DOHH2 (cell line): Measurements from ENCODE around the gene SUCLG1.

Experiments
- H3F3A ChIP-seq: fragments of 200-600 bp; sonication (generic), shearing (Covaris generic); 2 replicates; pipeline ENCODE4 v1.6.0; 2016; ENCODE audit warnings: antibody characterized with exemption, mild to moderate bottlenecking; ENCODE audit not compliant: control insufficient read depth, insufficient read depth
- H3K27ac ChIP-seq: fragments of 200-600 bp; sonication (generic); 2 replicates; pipeline ENCODE4 v1.5.1; 2014; ENCODE audit warnings: low read depth, mild to moderate bottlenecking, low read length, moderate library complexity
- H3K27me3 ChIP-seq: fragments of 200-600 bp; sonication (generic); 2 replicates; pipeline ENCODE4 v1.6.1; 2014; ENCODE audit warnings: mild to moderate bottlenecking, low read length, mixed read lengths; ENCODE audit not compliant: control insufficient read depth
- H3K36me3 ChIP-seq: fragments of 200-600 bp; sonication (generic); 2 replicates; pipeline ENCODE4 v1.6.1; 2014; ENCODE audit warnings: mild to moderate bottlenecking, low read length, moderate library complexity, mixed read lengths; ENCODE audit not compliant: control insufficient read depth
- H3K4me1 ChIP-seq: fragments of 200-600 bp; sonication (generic); 2 replicates; pipeline ENCODE4 v1.6.1; 2014; ENCODE audit warnings: mild to moderate bottlenecking, low read length, mixed read lengths; ENCODE audit not compliant: control insufficient read depth
- H3K4me2 ChIP-seq: fragments of 200-600 bp; sonication (generic); 2 replicates; pipeline ENCODE4 v1.6.0; 2014; ENCODE audit warnings: mild to moderate bottlenecking, low read length, moderate library complexity
- H3K4me3 ChIP-seq: fragments of 200-600 bp; sonication (generic); 2 replicates; pipeline ENCODE4 v1.5.1; 2014; ENCODE audit warnings: mild to moderate bottlenecking, low read length, mixed read lengths
- H3K79me2 ChIP-seq: fragments of 200-600 bp; sonication (generic); 2 replicates; pipeline ENCODE4 v1.6.1; 2014; ENCODE audit warnings: mild to moderate bottlenecking, low read length, mixed read lengths; ENCODE audit not compliant: control insufficient read depth
- H3K9me2 ChIP-seq: fragments of 200-600 bp; sonication (generic); replicated peaks from 2 replicates; pipeline ENCODE4 v1.6.1; 2014; ENCODE audit warnings: mild to moderate bottlenecking, low read length, mixed read lengths; ENCODE audit not compliant: control insufficient read depth
- H3K9me3 ChIP-seq: fragments of 200-600 bp; sonication (generic); 2 replicates; pipeline ENCODE4 v1.6.1; 2014; ENCODE audit warnings: antibody characterized with exemption, low read length, mixed read lengths; ENCODE audit not compliant: control insufficient read depth, insufficient read depth
- H4K20me1 ChIP-seq: fragments of 200-600 bp; sonication (generic); 2 replicates; pipeline ENCODE4 v1.6.0; 2014; ENCODE audit warnings: low read depth, mild to moderate bottlenecking, antibody characterized with exemption, low read length, moderate library complexity; ENCODE audit not compliant: control insufficient read depth, insufficient read depth
- CTCF ChIP-seq: fragments of 200-600 bp; sonication (generic); IDR thresholded peaks from one replicate; pipeline ENCODE4 v1.5.1; 2014; ENCODE audit warnings: antibody characterized with exemption, mild to moderate bottlenecking, low read depth, low read length; ENCODE audit not compliant: poor library complexity, severe bottlenecking
- EZH2phosphoT487 ChIP-seq: fragments of 200-600 bp; sonication (generic); IDR thresholded peaks from 2 replicates; pipeline ENCODE4 v1.6.1; 2017; ENCODE audit warnings: borderline replicate concordance, mild to moderate bottlenecking, antibody characterized with exemption, low read length, moderate library complexity, mixed read lengths

SUCLG1 gene

GRCh38 chr2:84394628-84395027 lies 64.5 kb downstream of the SUCLG1 start:
- 0 out of 2 replicates have a peak, but pooled peaks cover 3% of the 10 kb centered on the region for H3K27me3 ChIP-seq
- no peaks in the 10 kb centered on the region for H3K9me3 ChIP-seq
- no peak overlapping the region for H3K4me2 ChIP-seq
- no peak overlapping the region for H3K27ac ChIP-seq
- H3K9me2 ChIP-seq = no peaks in the 10 kb centered on the region
- H3F3A ChIP-seq = no peaks in the 10 kb centered on the region
- H3K79me2 ChIP-seq = no peaks in the 10 kb centered on the region
- no peak overlapping the region for H3K4me3 ChIP-seq
- no peaks in the 10 kb centered on the region for H3K4me1 ChIP-seq
- no peak for TF ChIP-seq EZH2phosphoT487
- no peak for TF ChIP-seq CTCF
- no peaks in the 10 kb centered on the region for H3K36me3 ChIP-seq
- no peaks in the 10 kb centered on the region for H4K20me1 ChIP-seq

- no peaks in the 10 kb centered on the region for H4K20me1 ChIP-seq
- H3K4me3 ChIP-seq = no peak overlapping the region
- no peaks in the 10 kb centered on the region for H3K79me2 ChIP-seq
- no peak overlapping the region for H3K27ac ChIP-seq
- no peaks in the 10 kb centered on the region for H3K9me2 ChIP-seq
- H3K9me3 ChIP-seq = no peaks in the 10 kb centered on the region
- TF ChIP-seq CTCF (no peak), EZH2phosphoT487 (no peak)
- no peaks in the 10 kb centered on the region for H3F3A ChIP-seq
- no peaks in the 10 kb centered on the region for H3K36me3 ChIP-seq
- no peaks in the 10 kb centered on the region for H3K4me1 ChIP-seq
- 0 out of 2 replicates have a peak, but pooled peaks cover 3% of the 10 kb centered on the region for H3K27me3 ChIP-seq
- H3K4me2 ChIP-seq = no peak overlapping the region
Measured at GRCh38 chr2:84393829-84394228, 65.3 kb downstream of the SUCLG1 start.

GRCh38 chr2:84389794-84390193 lies 69.3 kb downstream of the SUCLG1 start:
- H3F3A ChIP-seq = no peaks in the 10 kb centered on the region
- no peaks in the 10 kb centered on the region for H3K79me2 ChIP-seq
- no peaks in the 10 kb centered on the region for H3K9me2 ChIP-seq
- no peak overlapping the region for H3K4me3 ChIP-seq
- H3K4me1 ChIP-seq = no peaks in the 10 kb centered on the region
- no peaks in the 10 kb centered on the region for H4K20me1 ChIP-seq
- H3K27ac ChIP-seq = no peak overlapping the region
- H3K9me3 ChIP-seq = no peaks in the 10 kb centered on the region
- no peak overlapping the region for H3K4me2 ChIP-seq
- no peak for TF ChIP-seq EZH2phosphoT487
- TF ChIP-seq CTCF = no peak
- no peaks in the 10 kb centered on the region for H3K36me3 ChIP-seq
- H3K27me3 ChIP-seq = peaks cover 3% of the 10 kb centered on the region; the same call in 1 of the 2 replicates
